ENCODE results near the gene ABHD2.

Gene ABHD2

GRCh38 chr15:89195836-89196235 is 107.6 kb downstream of the ABHD2 start:
- ATAC-seq (ENCODE audit: low read depth): no peak
- Mint-ChIP-seq H3K4me1 (no peaks in the 10 kb centered on the region), H3K9me3 (no peaks in the 10 kb centered on the region), H3K27ac (no peak overlapping the region), H3K36me3 (peaks cover 31% of the 10 kb centered on the region), H3K27me3 (no peaks in the 10 kb centered on the region), H3K4me3 (no peak overlapping the region)
- DNase-seq (ENCODE audit: low spot score in 2 of 2): no peak

GRCh38 chr15:89196241-89196640 is 108.0 kb downstream of the ABHD2 start:
- no peaks in the 10 kb centered on the region for H3K27me3 Mint-ChIP-seq
- no peaks in the 10 kb centered on the region for H3K9me3 Mint-ChIP-seq
- DNase-seq (ENCODE audit: low spot score in 2 of 2): no peak
- H3K4me1 Mint-ChIP-seq: no peaks in the 10 kb centered on the region
- no peak for ATAC-seq (ENCODE audit: low read depth)
- no peak overlapping the region for H3K4me3 Mint-ChIP-seq
- no peak overlapping the region for H3K27ac Mint-ChIP-seq
- H3K36me3 Mint-ChIP-seq: peaks cover 29% of the 10 kb centered on the region

GRCh38 chr15:89196994-89197393 is 108.7 kb downstream of the ABHD2 start:
- no peak for DNase-seq (ENCODE audit: low spot score in 2 of 2)

GRCh38 chr15:89197503-89197971 is 109.3 kb downstream of the ABHD2 start:
- no peaks in the 10 kb centered on the region for H3K27me3 Mint-ChIP-seq
- peaks cover 24% of the 10 kb centered on the region for H3K36me3 Mint-ChIP-seq
- H3K27ac Mint-ChIP-seq: no peak overlapping the region
- no peaks in the 10 kb centered on the region for H3K4me1 Mint-ChIP-seq
- no peak overlapping the region for H3K4me3 Mint-ChIP-seq
- no peaks in the 10 kb centered on the region for H3K9me3 Mint-ChIP-seq
- DNase-seq (ENCODE audit: low spot score in 2 of 2) (no peak), ATAC-seq (ENCODE audit: low read depth) (no peak)

More at GRCh38 chr15:89196994-89197393, 108.7 kb downstream of the ABHD2 start:
- Mint-ChIP-seq H3K27me3 (no peaks in the 10 kb centered on the region), H3K4me3 (no peak overlapping the region), H3K27ac (no peak overlapping the region), H3K4me1 (no peaks in the 10 kb centered on the region), H3K36me3 (peaks cover 27% of the 10 kb centered on the region), H3K9me3 (no peaks in the 10 kb centered on the region)
- no peak for ATAC-seq (ENCODE audit: low read depth)

GRCh38 chr15:89198196-89198595 is 109.9 kb downstream of the ABHD2 start:
- H3K4me3 Mint-ChIP-seq: no peak overlapping the region
- H3K36me3 Mint-ChIP-seq: peaks cover 17% of the 10 kb centered on the region
- DNase-seq (ENCODE audit: low spot score in 2 of 2): no peak
- ATAC-seq (ENCODE audit: low read depth): no peak
- no peaks in the 10 kb centered on the region for H3K27me3 Mint-ChIP-seq
- H3K9me3 Mint-ChIP-seq: no peaks in the 10 kb centered on the region
- no peaks in the 10 kb centered on the region for H3K4me1 Mint-ChIP-seq
- no peak overlapping the region for H3K27ac Mint-ChIP-seq

- peaks cover 13% of the 10 kb centered on the region for H3K36me3 Mint-ChIP-seq
- H3K27me3 Mint-ChIP-seq: no peaks in the 10 kb centered on the region
- ATAC-seq (ENCODE audit: low read depth) (no peak), DNase-seq (ENCODE audit: low spot score in 2 of 2) (no peak)
- no peak overlapping the region for H3K4me3 Mint-ChIP-seq
- H3K4me1 Mint-ChIP-seq: no peaks in the 10 kb centered on the region
- H3K9me3 Mint-ChIP-seq: no peaks in the 10 kb centered on the region
- no peak overlapping the region for H3K27ac Mint-ChIP-seq
Observed at GRCh38 chr15:89198934-89199333, 110.7 kb downstream of the ABHD2 start.

- DNase-seq (ENCODE audit: low spot score in 2 of 2) (no peak), ATAC-seq (ENCODE audit: low read depth) (no peak)
- H3K36me3 Mint-ChIP-seq: peaks cover 13% of the 10 kb centered on the region
- no peak overlapping the region for H3K4me3 Mint-ChIP-seq
- H3K27me3 Mint-ChIP-seq: no peaks in the 10 kb centered on the region
- no peaks in the 10 kb centered on the region for H3K9me3 Mint-ChIP-seq
- H3K4me1 Mint-ChIP-seq: no peaks in the 10 kb centered on the region
- H3K27ac Mint-ChIP-seq: no peak overlapping the region
Observed at GRCh38 chr15:89199746-89200145, 111.5 kb downstream of the ABHD2 start.

- no peaks in the 10 kb centered on the region for H3K9me3 Mint-ChIP-seq
- H3K27me3 Mint-ChIP-seq: no peaks in the 10 kb centered on the region
- ATAC-seq (ENCODE audit: low read depth): no peak
- peaks cover 13% of the 10 kb centered on the region for H3K36me3 Mint-ChIP-seq
- no peak overlapping the region for H3K4me3 Mint-ChIP-seq
- no peak for DNase-seq (ENCODE audit: low spot score in 2 of 2)
- no peaks in the 10 kb centered on the region for H3K4me1 Mint-ChIP-seq
- no peak overlapping the region for H3K27ac Mint-ChIP-seq
Observed at GRCh38 chr15:89200182-89200581, 111.9 kb downstream of the ABHD2 start.

- H3K4me3 Mint-ChIP-seq: no peak overlapping the region
- DNase-seq (ENCODE audit: low spot score in 2 of 2) (no peak), ATAC-seq (ENCODE audit: low read depth) (no peak)
- H3K4me1 Mint-ChIP-seq: no peaks in the 10 kb centered on the region
- peaks cover 10% of the 10 kb centered on the region for H3K36me3 Mint-ChIP-seq
- H3K27me3 Mint-ChIP-seq: no peaks in the 10 kb centered on the region
- no peaks in the 10 kb centered on the region for H3K9me3 Mint-ChIP-seq
- H3K27ac Mint-ChIP-seq: no peak overlapping the region
Observed at GRCh38 chr15:89201465-89202005, 113.3 kb downstream of the ABHD2 start.

- H3K4me1 Mint-ChIP-seq: peaks cover 2% of the 10 kb centered on the region
- no peak overlapping the region for H3K4me3 Mint-ChIP-seq
- no peak overlapping the region for H3K27ac Mint-ChIP-seq
- no peaks in the 10 kb centered on the region for H3K9me3 Mint-ChIP-seq
- H3K36me3 Mint-ChIP-seq: peaks cover 5% of the 10 kb centered on the region
- DNase-seq (ENCODE audit: low spot score in 2 of 2) (no peak), ATAC-seq (ENCODE audit: low read depth) (no peak)
- H3K27me3 Mint-ChIP-seq: peaks cover 2% of the 10 kb centered on the region
Observed at GRCh38 chr15:89203705-89204273, 115.5 kb downstream of the ABHD2 start.

- no peak overlapping the region for H3K4me3 Mint-ChIP-seq
- peaks cover 3% of the 10 kb centered on the region for H3K36me3 Mint-ChIP-seq
- H3K4me1 Mint-ChIP-seq: peaks cover 2% of the 10 kb centered on the region
- peaks cover 2% of the 10 kb centered on the region for H3K27me3 Mint-ChIP-seq
- no peaks in the 10 kb centered on the region for H3K9me3 Mint-ChIP-seq
- no peak for DNase-seq (ENCODE audit: low spot score in 2 of 2)
- no peak overlapping the region for H3K27ac Mint-ChIP-seq
- ATAC-seq (ENCODE audit: low read depth): no peak
Observed at GRCh38 chr15:89205991-89206585, 117.8 kb downstream of the ABHD2 start.

- Mint-ChIP-seq H3K4me3 (no peak overlapping the region), H3K27me3 (peaks cover 2% of the 10 kb centered on the region), H3K27ac (no peak overlapping the region), H3K4me1 (peaks cover 2% of the 10 kb centered on the region), H3K9me3 (no peaks in the 10 kb centered on the region), H3K36me3 (no peaks in the 10 kb centered on the region)
- peak; percentile 76 for ATAC-seq (ENCODE audit: low read depth)
- peak; percentile 58 to 60 for DNase-seq (ENCODE audit: low spot score in 2 of 2)
Observed at GRCh38 chr15:89206908-89207331, 118.7 kb downstream of the ABHD2 start.

GRCh38 chr15:89208256-89208655 is 120.0 kb downstream of the ABHD2 start:
- no peak overlapping the region for H3K4me3 Mint-ChIP-seq
- no peaks in the 10 kb centered on the region for H3K9me3 Mint-ChIP-seq
- H3K27me3 Mint-ChIP-seq: peaks cover 2% of the 10 kb centered on the region
- ATAC-seq (ENCODE audit: low read depth) (no peak), DNase-seq (ENCODE audit: low spot score in 2 of 2) (no peak)
- no peak overlapping the region for H3K27ac Mint-ChIP-seq
- H3K4me1 Mint-ChIP-seq: peaks cover 2% of the 10 kb centered on the region
- H3K36me3 Mint-ChIP-seq: no peaks in the 10 kb centered on the region

- no peak overlapping the region for H3K27ac Mint-ChIP-seq
- ATAC-seq (ENCODE audit: low read depth) (no peak), DNase-seq (ENCODE audit: low spot score in 2 of 2) (no peak)
- no peaks in the 10 kb centered on the region for H3K9me3 Mint-ChIP-seq
- no peak overlapping the region for H3K4me3 Mint-ChIP-seq
- peaks cover 2% of the 10 kb centered on the region for H3K4me1 Mint-ChIP-seq
- H3K27me3 Mint-ChIP-seq: peaks cover 2% of the 10 kb centered on the region
- H3K36me3 Mint-ChIP-seq: no peaks in the 10 kb centered on the region
Observed at GRCh38 chr15:89209057-89209456, 120.8 kb downstream of the ABHD2 start.

Measured in memory B cell (primary cell).